GM12891 (cell line): ENCODE measurements around the gene TNFSF15. TPM values are rescaled to one million over a fixed set of nuclear protein-coding genes. Genes with fewer than 3 reads are reported as not detected.

ENCODE experiments used
- DNase-seq: peaks from one replicate; pipeline ENCODE4 v3.0.0; 2011; ENCODE audit warnings: low spot score; ENCODE audit not compliant: insufficient read length
- FAIRE-seq: peaks from 2 replicates; lab custom pipeline; 2011; peaks lifted over from hg19 to GRCh38; lab: Jason Lieb, UNC
- PAX5 ChIP-seq: IDR thresholded peaks from 2 replicates; pipeline ENCODE4 v1.6.1; 2011; ENCODE audit warnings: low read length, moderate library complexity, mild to moderate bottlenecking; ENCODE audit not compliant: insufficient read depth, severe bottlenecking
- POLR2A ChIP-seq: IDR thresholded peaks from 2 replicates; pipeline ENCODE4 v1.6.1; 2011; ENCODE audit warnings: low read depth, low read length, control low read depth
- POLR2AphosphoS5 ChIP-seq: IDR thresholded peaks from 2 replicates; pipeline ENCODE4 v1.6.1; 2011; ENCODE audit warnings: low read depth, low read length, control low read depth
- POU2F2 ChIP-seq: IDR thresholded peaks from 2 replicates; pipeline ENCODE4 v1.6.1; 2011; ENCODE audit warnings: low read depth, mild to moderate bottlenecking, control low read depth, low read length, moderate library complexity
- SPI1 ChIP-seq: IDR thresholded peaks from 2 replicates; pipeline ENCODE4 v1.6.1; 2011; ENCODE audit warnings: low read depth, low read length, control low read depth
- TAF1 ChIP-seq: IDR thresholded peaks from 2 replicates; pipeline ENCODE4 v1.6.1; 2011; ENCODE audit warnings: low read depth, low read length, control low read depth
- polyA plus RNA-seq: library from polyadenylated mRNA; unstranded; fragments of >200 nt; gene quantifications from one replicate; pipeline ENCODE4 v1.2.1, GENCODE V29; 2012; ENCODE audit warnings: low read depth, missing spikeins, inconsistent platforms; ENCODE audit not compliant: missing spikeins

Gene TNFSF15
- 0.01 TPM for polyA plus RNA-seq

- no peak for TF ChIP-seq POLR2A
- TF ChIP-seq TAF1 = no peak
- no peak for TF ChIP-seq POLR2AphosphoS5
- TF ChIP-seq SPI1 = no peak; the same call in 1 of the 2 replicates
- no peak for TF ChIP-seq PAX5
- no peak for TF ChIP-seq POU2F2
- DNase-seq (peak; percentile 7), FAIRE-seq (peak; percentile 81)
Measured at GRCh38 chr9:114805670-114806525, at the start of gene TNFSF15. Gene TNFSF15, minus strand, starts transcription at chr9:114806039. Its CDS starts 27 bp downstream, at chr9:114806012.

GRCh38 chr9:114855488-114855887 is 49.6 kb upstream of the TNFSF15 start:
- FAIRE-seq (no peak), DNase-seq (no peak)
- TF ChIP-seq POU2F2 (no peak), POLR2AphosphoS5 (no peak), TAF1 (no peak), SPI1 (no peak), POLR2A (no peak), PAX5 (no peak)

GRCh38 chr9:114854736-114855355 is 49.0 kb upstream of the TNFSF15 start:
- FAIRE-seq (no peak), DNase-seq (no peak)
- no peak for TF ChIP-seq POLR2A
- TF ChIP-seq TAF1 = no peak
- TF ChIP-seq PAX5 = no peak
- no peak for TF ChIP-seq SPI1
- TF ChIP-seq POU2F2 = no peak

GRCh38 chr9:114853071-114853855 is 47.4 kb upstream of the TNFSF15 start:
- DNase-seq (no peak), FAIRE-seq (no peak)
- TF ChIP-seq TAF1 (no peak), POLR2AphosphoS5 (no peak), POLR2A (no peak), POU2F2 (no peak), SPI1 (no peak), PAX5 (no peak)

GRCh38 chr9:114852050-114852594 is 46.3 kb upstream of the TNFSF15 start:
- FAIRE-seq (no peak), DNase-seq (no peak)
- TF ChIP-seq TAF1 (no peak), POU2F2 (no peak), PAX5 (no peak), POLR2A (no peak), POLR2AphosphoS5 (no peak), SPI1 (no peak)

GRCh38 chr9:114851306-114851705 is 45.5 kb upstream of the TNFSF15 start:
- DNase-seq (no peak), FAIRE-seq (no peak)
- TF ChIP-seq POLR2A = no peak
- TF ChIP-seq POLR2AphosphoS5 = no peak
- TF ChIP-seq SPI1 = no peak
- no peak for TF ChIP-seq TAF1
- no peak for TF ChIP-seq POU2F2
- TF ChIP-seq PAX5 = no peak

GRCh38 chr9:114850871-114851270 is 45.0 kb upstream of the TNFSF15 start:
- FAIRE-seq (no peak), DNase-seq (no peak)
- TF ChIP-seq TAF1 (no peak), POLR2A (no peak), PAX5 (no peak), POLR2AphosphoS5 (no peak), POU2F2 (no peak)

- FAIRE-seq (no peak), DNase-seq (no peak)
- no peak for TF ChIP-seq POLR2A
- TF ChIP-seq POLR2AphosphoS5 = no peak
- TF ChIP-seq TAF1 = no peak
- no peak for TF ChIP-seq SPI1
- TF ChIP-seq PAX5 = no peak
Measured at GRCh38 chr9:114849450-114849849, 43.6 kb upstream of the TNFSF15 start.
